Muscle layer of colon (tissue), 2 donors: ENCODE data around the gene IL4R.

ENCODE experiments used
- H3K27ac ChIP-seq: one replicate; pipeline ENCODE4 v1.7.0; 2013; ENCODE audit warnings: low read depth, mild to moderate bottlenecking, low read length, moderate library complexity
- H3K27me3 ChIP-seq, 2 donors: one replicate each; pipeline ENCODE4 v1.7.0; 2013; ENCODE audit warnings: low read length in 2 of 2, mild to moderate bottlenecking in 2 of 2; ENCODE audit not compliant: insufficient read depth in 2 of 2, control insufficient read depth in 1 of 2
- H3K36me3 ChIP-seq: one replicate; pipeline ENCODE4 v1.7.0; 2013; ENCODE audit warnings: mild to moderate bottlenecking, low read length; ENCODE audit not compliant: insufficient read depth
- H3K4me1 ChIP-seq: one replicate; pipeline ENCODE4 v1.7.0; 2013; ENCODE audit warnings: mild to moderate bottlenecking, low read length; ENCODE audit not compliant: insufficient read depth
- H3K4me3 ChIP-seq, 2 donors: one replicate each; pipeline ENCODE4 v1.7.0; 2013; ENCODE audit warnings: low read length in 2 of 2, low read depth in 1 of 2, mild to moderate bottlenecking in 1 of 2, moderate library complexity in 1 of 2
- H3K9ac ChIP-seq: one replicate; pipeline ENCODE4 v1.7.0; 2013; ENCODE audit warnings: low read length
- H3K9me3 ChIP-seq: one replicate; pipeline ENCODE4 v1.7.0; 2013; ENCODE audit warnings: mild to moderate bottlenecking, low read length
- donor health status: abdominal sarcoma.
- donor health status: Adenocarcinoma of cecum.

Gene IL4R

DNA sequence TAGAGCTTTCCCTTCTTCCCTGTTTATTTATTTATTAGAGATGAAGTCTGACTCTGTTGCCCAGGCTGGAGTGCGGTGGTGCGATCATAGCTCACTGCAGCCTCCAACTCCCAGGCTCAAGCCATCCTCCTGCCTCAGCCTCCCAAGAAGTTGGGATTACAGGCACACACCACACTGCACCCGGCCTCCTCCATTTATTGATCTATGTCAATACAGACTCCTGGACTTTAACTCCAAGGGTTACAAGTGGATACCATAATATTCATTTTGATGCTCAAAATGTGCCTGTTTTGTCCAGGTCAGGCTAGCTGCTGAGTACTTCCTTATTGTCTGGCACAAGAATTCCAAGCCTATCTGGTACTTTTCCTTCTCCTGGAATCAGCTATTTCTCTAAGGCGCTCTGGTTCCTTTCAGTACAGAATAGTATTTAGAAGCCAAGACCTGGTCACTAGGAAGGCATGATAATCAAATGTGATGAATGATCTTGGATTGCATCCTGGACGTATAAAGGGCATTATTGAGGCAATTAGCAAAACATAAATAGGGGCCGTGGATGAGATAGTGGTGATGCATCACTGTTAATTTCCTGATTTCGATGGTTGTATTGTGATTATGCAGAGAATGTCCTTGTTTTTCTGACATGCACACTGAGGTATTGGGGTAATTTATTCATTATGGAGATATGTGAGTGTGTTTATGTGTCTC, 21.7 kb downstream of the IL4R start:
- Histone ChIP-seq H3K9me3 (no peaks in the 10 kb centered on the region), H3K27me3 (no peaks in the 10 kb centered on the region), H3K4me3 (peak overlapping the region in 1 of 2 donors; percentile 49), H3K36me3 (peaks cover 31% of the 10 kb centered on the region), H3K27ac (peak overlapping the region; percentile 64), H3K4me1 (peaks cover 35% of the 10 kb centered on the region), H3K9ac (peak overlapping the region; percentile 66)

DNA sequence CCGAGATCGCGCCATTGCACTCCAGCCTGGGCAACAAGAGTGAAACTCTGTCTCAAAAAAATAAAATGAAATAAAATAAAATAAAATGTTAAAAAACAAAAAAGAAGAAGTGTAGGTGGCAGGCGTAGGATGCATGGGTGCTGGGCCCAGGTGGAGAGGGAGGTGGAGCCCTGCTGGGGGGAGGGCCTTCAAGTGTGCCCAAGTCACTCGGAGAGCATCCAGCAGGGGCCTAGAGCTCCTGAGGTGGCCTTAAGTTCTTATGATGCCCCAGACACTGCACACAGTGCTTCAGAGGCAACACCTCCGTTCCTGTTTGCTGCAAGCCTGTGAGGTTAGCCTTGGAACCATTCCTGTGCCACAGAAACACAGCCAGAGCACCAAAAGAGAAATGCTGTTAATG, 23.2 kb downstream of the IL4R start:
- H3K4me1 ChIP-seq = peaks cover 40% of the 10 kb centered on the region
- H3K9ac ChIP-seq = no peak overlapping the region
- no peaks in the 10 kb centered on the region for H3K27me3 ChIP-seq
- H3K36me3 ChIP-seq = peaks cover 46% of the 10 kb centered on the region
- H3K27ac ChIP-seq = peak overlapping the region; percentile 7
- H3K9me3 ChIP-seq = no peaks in the 10 kb centered on the region
- H3K4me3 ChIP-seq = no peak overlapping the region

DNA sequence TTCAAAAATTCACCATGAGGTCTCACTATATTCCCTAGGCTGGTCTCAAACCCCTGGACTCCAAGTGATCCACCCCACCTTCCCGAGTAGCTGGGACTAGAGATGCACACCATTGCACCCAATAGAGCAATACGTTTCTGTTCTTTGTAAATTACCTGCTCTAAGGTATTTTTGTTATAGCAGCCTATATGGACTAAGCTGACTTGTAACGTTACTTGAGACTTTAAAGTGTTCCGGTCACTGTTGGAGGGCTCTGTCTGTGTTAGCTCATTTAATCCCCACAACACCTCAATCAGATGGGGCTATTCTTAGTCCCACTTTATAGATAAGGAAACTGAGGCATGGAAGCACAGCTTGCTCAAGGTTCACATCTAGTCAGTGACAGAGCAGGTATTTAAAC, 25.4 kb downstream of the IL4R start:
- Histone ChIP-seq H3K9me3 (no peaks in the 10 kb centered on the region), H3K4me1 (peaks cover 28% of the 10 kb centered on the region), H3K4me3 (no peak overlapping the region), H3K27ac (no peak overlapping the region), H3K36me3 (peaks cover 61% of the 10 kb centered on the region), H3K27me3 (no peaks in the 10 kb centered on the region), H3K9ac (no peak overlapping the region)

DNA sequence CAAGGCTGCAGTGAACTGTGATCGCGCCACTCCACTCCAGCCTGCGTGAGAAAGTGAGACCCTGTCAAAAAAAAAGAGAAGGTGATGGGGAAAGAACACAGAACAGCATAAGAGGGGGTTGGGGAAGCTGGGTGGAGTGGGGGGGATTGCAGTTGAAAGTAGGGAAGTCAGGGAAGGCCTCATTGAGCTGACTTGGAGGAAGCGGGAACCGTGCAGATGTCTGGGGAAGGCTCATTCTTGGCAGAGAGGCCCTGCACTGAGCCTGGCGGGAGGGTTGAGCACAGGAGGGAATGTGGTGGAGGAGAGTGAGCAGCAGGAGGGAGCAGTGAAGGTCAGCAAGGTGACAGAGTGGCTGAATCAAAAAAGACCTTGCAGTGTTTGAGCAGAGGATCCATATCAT, 26.9 kb downstream of the IL4R start:
- H3K9me3 ChIP-seq = no peaks in the 10 kb centered on the region
- no peak overlapping the region for H3K9ac ChIP-seq
- H3K4me3 ChIP-seq = no peak overlapping the region
- H3K4me1 ChIP-seq = peaks cover 23% of the 10 kb centered on the region
- H3K36me3 ChIP-seq = peaks cover 62% of the 10 kb centered on the region
- H3K27me3 ChIP-seq = no peaks in the 10 kb centered on the region
- H3K27ac ChIP-seq = peak overlapping the region; percentile 1

DNA sequence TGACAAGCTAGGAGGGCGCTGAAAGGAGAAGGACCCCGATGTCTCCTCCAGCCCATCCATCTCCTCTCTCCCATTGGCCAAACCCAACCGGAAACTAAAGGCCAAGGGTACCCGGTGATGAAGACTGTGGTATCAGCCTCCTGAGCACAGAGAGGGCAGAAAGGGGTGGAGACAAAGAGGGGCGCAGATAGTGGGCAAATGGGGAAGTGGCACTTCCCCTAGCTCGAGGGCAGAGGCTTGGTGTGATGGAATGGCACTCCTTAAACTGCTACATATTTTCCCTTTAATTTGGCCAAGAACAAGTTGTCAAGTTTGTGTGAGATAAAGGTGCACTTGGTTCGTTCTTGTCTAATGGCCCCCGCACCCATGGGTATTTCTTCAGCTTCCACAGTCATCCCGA, 27.8 kb downstream of the IL4R start:
- Histone ChIP-seq H3K9me3 (no peaks in the 10 kb centered on the region), H3K9ac (no peak overlapping the region), H3K4me1 (peaks cover 20% of the 10 kb centered on the region), H3K27me3 (no peaks in the 10 kb centered on the region), H3K27ac (no peak overlapping the region), H3K36me3 (peaks cover 68% of the 10 kb centered on the region), H3K4me3 (no peak overlapping the region)

DNA sequence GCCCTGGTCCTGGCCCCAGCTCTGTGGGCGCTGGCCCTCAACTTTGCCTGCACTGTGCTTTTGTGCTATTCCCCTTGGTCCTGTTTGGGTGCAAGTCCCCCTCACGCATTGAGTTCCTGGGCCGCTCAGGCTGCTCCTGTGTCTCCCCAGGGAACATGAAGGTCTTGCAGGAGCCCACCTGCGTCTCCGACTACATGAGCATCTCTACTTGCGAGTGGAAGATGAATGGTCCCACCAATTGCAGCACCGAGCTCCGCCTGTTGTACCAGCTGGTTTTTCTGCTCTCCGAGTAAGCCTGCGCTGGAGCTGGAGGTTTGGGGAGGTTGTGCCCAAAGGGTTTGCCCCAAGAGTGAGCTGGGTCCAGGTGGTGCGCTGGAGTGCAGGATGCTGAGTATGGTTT, 28.2 kb downstream of the IL4R start:
- Histone ChIP-seq H3K36me3 (peaks cover 72% of the 10 kb centered on the region), H3K27me3 (no peaks in the 10 kb centered on the region), H3K27ac (no peak overlapping the region), H3K9me3 (no peaks in the 10 kb centered on the region), H3K9ac (no peak overlapping the region), H3K4me3 (no peak overlapping the region), H3K4me1 (peaks cover 20% of the 10 kb centered on the region)

DNA sequence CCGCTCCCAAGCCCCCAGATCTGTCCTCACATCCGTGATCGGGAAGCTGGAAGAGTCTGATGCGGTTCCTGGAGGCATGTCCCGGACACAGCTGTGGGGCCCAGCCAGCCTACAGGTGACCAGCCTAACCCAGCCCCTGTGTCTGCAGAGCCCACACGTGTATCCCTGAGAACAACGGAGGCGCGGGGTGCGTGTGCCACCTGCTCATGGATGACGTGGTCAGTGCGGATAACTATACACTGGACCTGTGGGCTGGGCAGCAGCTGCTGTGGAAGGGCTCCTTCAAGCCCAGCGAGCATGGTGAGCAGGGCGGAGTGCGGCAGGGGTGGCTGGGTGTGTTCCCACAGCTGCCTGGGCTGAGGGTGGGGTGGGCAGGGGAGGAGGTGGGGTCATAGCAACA, 30.9 kb downstream of the IL4R start:
- H3K36me3 ChIP-seq = peaks cover 91% of the 10 kb centered on the region

DNA sequence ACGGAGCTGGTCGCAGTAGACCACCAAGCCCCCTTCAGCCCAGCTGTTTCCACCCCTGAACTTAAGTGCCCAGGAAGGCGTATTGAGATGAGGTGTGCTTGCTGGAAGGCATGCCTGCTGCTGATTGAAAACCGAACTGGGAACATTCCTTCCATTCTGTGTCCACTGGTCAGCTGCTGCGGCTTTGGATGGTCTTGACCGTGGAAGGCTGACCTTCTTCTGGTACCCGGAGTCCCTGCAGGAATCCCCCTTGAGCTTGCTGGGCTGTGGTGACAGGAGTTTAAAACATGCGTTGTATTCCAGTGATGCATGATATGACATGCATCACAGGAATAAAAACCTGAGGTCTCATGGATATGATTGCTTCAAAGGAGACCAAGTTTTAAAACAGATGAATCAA, 31.4 kb downstream of the IL4R start:
- no peak overlapping the region for H3K27ac ChIP-seq
- H3K9me3 ChIP-seq = no peaks in the 10 kb centered on the region
- no peak overlapping the region for H3K4me3 ChIP-seq
- H3K4me1 ChIP-seq = peaks cover 17% of the 10 kb centered on the region
- no peak overlapping the region for H3K9ac ChIP-seq
- peaks cover 92% of the 10 kb centered on the region for H3K36me3 ChIP-seq
- H3K27me3 ChIP-seq = no peaks in the 10 kb centered on the region

More for the DNA sequence above, 30.9 kb downstream of the IL4R start:
- Histone ChIP-seq H3K9ac (no peak overlapping the region), H3K27me3 (no peaks in the 10 kb centered on the region), H3K4me1 (peaks cover 17% of the 10 kb centered on the region), H3K9me3 (no peaks in the 10 kb centered on the region), H3K4me3 (no peak overlapping the region), H3K27ac (no peak overlapping the region)

DNA sequence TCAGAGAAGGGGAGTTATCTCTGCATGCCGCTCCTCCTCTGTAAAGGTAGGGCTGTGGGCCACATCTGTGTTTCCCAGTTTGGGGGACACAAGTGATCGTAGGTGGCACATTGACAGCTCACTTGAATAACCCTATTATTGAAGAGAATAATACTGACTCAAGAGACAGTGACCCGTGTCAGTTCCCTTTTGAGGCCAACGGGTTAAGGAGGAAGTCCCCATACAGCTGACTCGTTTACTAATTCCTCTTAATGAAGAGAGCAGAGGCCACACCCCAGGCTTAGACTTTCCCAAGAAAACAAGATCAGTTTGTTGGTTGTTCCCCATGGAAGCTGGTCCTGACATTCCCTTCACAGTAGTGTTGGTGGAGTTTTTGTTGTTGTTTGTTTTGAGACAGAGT, 33.0 kb downstream of the IL4R start:
- peaks cover 89% of the 10 kb centered on the region for H3K36me3 ChIP-seq
- no peak overlapping the region for H3K27ac ChIP-seq
- H3K4me3 ChIP-seq = no peak overlapping the region
- H3K9ac ChIP-seq = no peak overlapping the region
- H3K4me1 ChIP-seq = peaks cover 2% of the 10 kb centered on the region
- H3K27me3 ChIP-seq = no peaks in the 10 kb centered on the region
- H3K9me3 ChIP-seq = no peaks in the 10 kb centered on the region

DNA sequence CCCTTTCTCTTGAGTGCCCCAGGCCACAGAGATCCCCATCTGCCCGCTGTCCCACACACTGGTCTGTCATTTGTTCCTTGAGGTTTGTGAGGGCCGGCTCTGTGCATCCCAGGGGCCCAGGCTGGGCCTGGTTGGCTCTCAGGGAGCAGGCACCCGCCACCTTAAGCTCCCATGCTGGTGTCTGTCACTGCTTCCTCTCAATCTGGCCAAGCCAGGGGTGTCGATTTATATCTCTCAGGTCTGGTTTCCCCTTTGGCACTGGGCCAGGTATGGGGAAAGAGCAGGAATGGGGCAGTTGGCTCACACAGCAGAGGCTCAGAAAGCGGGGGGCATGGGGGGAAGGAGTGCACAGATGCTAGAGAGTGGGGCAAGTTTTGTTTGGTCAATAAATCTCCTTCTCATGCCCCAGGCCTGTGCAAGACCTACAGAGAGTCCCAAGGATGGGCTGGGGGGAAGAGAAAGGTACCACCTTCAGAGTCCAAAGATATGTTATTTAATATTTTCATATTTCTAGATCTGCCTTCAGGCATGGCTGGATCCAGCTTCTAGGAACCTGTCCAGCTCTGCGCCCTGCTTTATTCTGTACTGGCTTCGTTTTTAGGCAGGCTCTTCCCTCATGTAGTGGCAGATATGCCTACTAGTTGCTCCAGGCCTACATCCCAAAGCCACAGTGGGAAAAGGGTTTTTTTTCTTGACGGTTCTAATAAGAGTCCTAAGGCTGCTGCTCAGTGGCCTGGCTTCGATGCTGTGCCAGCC, 34.3 kb downstream of the IL4R start:
- H3K36me3 ChIP-seq = peaks cover 90% of the 10 kb centered on the region
- no peaks in the 10 kb centered on the region for H3K4me1 ChIP-seq
- H3K27me3 ChIP-seq = no peaks in the 10 kb centered on the region
- no peaks in the 10 kb centered on the region for H3K9me3 ChIP-seq
- H3K4me3 ChIP-seq = no peak overlapping the region
- no peak overlapping the region for H3K27ac ChIP-seq
- no peak overlapping the region for H3K9ac ChIP-seq

DNA sequence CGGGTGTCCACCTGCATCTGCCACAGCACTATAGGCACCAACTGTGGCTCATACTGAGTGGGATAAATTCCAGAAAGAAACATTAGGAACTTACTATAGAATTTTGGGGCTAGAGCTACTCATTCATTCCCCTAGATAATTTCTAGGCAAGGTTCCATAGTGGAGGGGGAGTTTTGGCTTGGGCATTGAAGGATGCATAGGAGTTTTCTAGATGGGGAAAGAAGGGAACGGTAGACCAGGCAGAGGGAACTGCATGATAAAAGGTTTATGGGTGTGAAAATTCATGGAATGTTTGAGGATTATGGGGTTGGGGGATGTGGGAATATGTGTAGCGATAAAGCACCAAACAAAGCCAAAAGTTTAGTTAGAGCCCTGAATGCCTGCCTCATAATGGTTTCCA, 35.5 kb downstream of the IL4R start:
- Histone ChIP-seq H3K4me1 (no peaks in the 10 kb centered on the region), H3K27me3 (no peaks in the 10 kb centered on the region), H3K9ac (no peak overlapping the region), H3K9me3 (no peaks in the 10 kb centered on the region), H3K36me3 (peaks cover 89% of the 10 kb centered on the region), H3K4me3 (no peak overlapping the region), H3K27ac (no peak overlapping the region)

DNA sequence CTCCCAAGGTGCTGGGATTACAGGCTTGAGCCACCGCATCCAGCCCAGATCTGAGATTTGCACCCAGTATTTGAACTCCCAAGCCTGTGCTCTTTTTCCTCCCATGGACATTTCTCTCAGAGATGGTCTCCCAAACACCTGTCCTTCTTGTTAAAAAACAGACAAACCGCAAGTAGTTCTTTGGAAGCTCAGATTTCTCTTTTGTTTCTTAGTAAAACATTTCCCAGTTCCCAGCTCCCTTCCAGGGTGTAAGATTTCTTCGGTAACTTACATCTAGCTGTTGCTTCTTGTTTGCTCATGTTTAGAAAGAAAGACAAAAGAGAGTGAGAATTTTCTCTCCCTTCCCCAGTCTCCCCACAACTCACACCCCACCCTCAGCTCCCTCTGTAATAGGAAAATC, 36.2 kb downstream of the IL4R start:
- Histone ChIP-seq H3K9me3 (no peaks in the 10 kb centered on the region), H3K36me3 (peaks cover 90% of the 10 kb centered on the region), H3K4me3 (no peak overlapping the region), H3K9ac (no peak overlapping the region), H3K27ac (no peak overlapping the region), H3K27me3 (no peaks in the 10 kb centered on the region), H3K4me1 (no peaks in the 10 kb centered on the region)
